T-helper 2 cell treated with Interferon-gamma antibody and Interleukin-4, amounts not matched to agents 100 ng/mL and 5 ng/mL, for 36 hours (primary cell): ENCODE data around the gene SCUBE1. TPM values are rescaled to one million over a fixed set of nuclear protein-coding genes. Genes with fewer than 3 reads are reported as not detected.

Source experiments
- intact Hi-C: fragments of 100-400 bp; cut with micrococcal nuclease; formaldehyde crosslinking; loops from one replicate; pipeline ENCODE4 v1.15.1; 2023
- total RNA-seq: library from RNA; stranded (reverse); gene quantifications from 2 replicates; pipeline ENCODE4 v1.2.3, GENCODE V29; 2022

Gene SCUBE1
- total RNA-seq, 1 donor from 2014 or later: 0.11 TPM

DNA sequence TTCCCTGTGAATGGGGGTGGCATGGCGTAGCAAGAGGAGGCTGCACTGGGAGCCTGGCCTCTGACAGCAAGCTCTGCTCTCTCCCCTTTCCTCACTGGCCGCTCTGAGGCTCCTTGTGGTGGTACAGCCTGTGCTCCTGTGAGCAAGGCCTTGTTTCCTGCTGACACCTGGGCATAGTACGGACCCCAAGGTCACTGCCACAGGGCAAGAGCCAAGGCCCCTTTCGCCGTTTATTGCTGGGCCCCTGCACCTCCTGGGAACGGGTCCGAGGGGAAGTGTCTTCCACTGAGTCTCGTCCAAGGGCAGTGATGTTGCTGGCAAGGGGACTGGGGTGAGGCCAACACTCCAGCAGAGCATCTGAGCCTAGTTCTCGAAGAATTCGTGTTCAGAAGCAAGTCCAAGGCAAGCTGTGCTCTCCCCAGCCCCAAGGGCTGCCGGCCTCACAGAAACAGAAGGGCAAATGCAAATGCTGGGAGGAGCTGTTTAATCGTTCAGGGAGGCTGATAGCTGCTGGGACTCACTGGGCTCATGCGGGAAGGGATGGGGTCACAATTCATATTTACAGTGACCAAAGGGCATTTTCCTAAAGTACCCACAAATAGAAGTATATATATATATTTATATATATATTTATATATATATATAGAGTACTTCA, 140.3 kb downstream of the SCUBE1 start:
- intact Hi-C loops: no loop called here

DNA sequence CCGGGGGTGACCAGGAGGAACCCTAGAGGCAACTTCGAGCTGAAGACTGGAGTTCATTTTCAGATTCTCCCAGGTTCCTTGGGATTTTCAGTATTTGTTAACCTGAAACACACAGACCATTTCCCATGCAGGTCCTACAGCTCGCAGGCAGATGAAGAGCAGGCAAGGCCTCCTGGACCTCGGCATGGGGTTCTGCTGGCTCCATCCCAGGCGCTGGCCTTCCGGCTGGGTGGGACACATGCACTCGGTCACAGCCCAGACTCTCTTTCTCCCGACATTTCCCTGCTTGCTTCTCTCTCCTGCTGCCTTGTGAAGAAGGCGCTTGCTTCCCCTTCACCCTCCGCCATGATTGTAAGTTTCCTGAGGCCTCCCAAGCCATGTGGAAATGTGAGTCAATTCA, 140.8 kb downstream of the SCUBE1 start:
- intact Hi-C loops: no loop called here

DNA sequence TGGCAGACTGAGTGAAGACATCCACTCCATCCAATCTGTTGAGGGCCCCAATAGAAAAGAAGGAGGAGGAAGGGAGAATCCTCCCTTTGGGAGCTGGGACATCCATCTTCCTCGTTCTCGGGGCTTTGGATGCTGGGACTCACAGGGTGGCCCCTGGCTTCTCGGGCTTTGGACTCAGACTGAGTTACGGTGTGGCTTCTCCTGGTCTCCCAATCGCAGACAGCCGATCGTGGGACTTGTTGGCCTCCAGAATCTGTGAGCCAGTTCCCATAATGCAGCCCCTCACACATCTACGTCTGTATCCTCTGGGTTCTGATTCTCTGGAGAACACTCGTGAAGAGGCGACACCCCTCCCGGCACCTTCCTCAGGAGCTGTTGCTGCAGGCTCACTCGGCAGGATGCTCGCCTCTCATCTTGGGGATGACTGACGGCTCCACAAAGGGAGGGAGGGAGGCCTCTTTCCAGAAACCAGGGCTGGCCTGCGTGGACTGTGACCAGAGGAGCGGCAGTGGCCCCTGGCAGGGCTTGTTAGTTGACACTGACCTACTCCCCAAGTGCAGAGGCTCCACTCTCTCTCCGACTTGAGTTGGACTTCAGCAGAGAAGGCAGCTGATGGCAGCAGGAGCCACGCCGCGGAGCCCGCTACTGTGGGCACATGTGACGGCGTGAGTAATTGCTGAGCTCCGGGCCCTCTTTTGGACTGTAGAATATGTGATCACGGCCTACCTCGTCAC, 141.5 kb downstream of the SCUBE1 start:
- intact Hi-C loops: no loop called here

DNA sequence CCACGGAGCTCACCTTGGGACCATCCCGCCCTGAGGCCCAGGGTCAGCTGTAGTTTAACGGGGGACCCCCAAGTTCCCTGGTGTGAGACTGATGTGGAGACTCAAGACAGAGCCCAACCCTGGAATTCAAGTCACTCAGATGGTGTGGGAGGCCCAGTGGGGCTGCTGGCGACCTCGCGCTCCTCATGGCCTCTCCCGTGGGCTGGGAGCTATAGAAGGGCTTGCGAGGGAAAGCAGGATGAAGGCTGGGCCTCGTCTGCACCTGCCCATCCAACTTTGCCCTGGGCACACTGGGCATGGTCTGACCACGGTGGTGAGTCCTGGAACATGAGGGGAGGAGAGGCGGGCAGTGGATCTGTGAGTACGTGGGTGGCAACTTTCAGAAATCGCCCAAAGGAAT, 142.6 kb downstream of the SCUBE1 start:
- intact Hi-C loops: no loop called here

DNA sequence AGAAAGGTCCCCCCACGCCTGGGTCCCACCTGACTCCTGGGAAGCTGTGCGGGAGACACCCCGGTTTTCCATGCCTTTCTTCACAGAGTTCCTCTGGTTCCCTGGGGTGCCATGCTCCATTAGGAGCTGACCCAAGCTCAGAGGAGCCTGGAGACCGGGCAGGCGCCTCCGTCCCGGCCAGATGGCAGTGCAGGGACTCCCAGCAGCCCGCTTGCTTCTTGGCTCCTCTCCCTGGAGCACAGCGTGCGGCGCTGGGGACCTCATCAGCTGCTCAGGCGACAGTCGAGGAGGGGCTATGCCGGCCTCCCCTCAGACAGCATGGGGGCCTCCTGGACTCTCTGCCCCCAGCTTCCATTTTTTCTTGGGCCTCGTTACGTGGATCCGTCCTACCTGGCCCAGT, 143.1 kb downstream of the SCUBE1 start:
- intact Hi-C loops: no loop called here

DNA sequence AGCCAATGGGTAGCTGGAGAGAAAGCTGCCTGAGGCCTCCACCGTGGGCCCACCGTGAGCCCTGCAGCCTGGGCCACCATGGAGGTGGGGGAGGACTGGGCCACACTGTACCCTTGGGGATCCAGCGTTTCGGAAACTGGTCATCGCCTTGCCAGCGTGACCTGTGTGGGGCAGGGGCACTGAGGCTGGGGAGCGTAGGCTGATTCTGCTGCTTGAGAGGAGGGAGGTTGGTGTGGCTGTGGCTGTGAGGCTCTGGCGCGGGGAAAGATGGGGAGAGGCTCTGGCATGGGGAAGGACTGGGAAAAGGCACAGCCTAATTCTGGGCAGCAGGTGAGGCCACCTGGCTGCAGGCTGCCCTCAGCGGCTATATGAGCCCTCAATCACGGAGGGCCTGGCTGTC, 143.6 kb downstream of the SCUBE1 start:
- intact Hi-C loops: no loop called here

DNA sequence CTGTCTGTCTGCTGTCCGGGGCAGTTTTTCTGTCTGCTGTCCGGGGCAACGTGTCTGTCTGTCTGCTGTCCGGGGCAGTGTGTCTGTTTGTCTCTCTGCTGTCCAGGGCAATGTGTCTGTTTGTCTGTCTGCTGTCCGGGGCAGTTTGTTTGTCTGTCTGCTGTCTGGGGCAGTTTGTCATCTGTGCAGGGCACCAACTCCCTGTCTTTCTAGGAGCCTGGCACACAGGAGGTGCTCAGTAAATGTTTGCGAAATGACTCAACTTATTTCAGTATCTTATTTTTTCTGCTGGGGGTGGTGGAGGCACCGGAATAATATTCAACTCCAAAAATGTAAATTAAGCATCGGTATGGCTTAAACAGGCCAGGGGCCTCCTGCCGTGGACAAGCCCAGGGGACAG, 144.2 kb downstream of the SCUBE1 start:
- intact Hi-C loops: no loop called here

DNA sequence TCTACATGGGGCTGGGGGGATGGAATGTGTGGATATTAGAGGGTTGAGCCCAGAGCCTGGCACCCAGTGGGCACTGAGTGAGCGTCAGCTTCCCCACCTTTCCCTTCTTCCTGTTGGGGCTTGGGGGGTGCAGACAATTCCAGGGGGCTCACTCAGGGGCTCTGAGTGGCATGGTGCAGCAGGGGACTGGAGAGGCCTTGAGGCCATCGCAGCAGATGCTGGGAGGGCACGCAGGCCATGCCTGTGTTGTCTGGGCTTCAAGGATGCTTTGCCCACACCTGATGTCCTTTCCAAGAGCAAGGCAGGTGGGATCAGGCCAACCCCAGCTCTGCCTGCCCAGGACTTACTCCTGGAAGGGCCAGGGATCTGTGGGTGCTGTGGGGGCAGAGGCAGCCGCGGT, 145.0 kb downstream of the SCUBE1 start:
- intact Hi-C loops: no loop called here

DNA sequence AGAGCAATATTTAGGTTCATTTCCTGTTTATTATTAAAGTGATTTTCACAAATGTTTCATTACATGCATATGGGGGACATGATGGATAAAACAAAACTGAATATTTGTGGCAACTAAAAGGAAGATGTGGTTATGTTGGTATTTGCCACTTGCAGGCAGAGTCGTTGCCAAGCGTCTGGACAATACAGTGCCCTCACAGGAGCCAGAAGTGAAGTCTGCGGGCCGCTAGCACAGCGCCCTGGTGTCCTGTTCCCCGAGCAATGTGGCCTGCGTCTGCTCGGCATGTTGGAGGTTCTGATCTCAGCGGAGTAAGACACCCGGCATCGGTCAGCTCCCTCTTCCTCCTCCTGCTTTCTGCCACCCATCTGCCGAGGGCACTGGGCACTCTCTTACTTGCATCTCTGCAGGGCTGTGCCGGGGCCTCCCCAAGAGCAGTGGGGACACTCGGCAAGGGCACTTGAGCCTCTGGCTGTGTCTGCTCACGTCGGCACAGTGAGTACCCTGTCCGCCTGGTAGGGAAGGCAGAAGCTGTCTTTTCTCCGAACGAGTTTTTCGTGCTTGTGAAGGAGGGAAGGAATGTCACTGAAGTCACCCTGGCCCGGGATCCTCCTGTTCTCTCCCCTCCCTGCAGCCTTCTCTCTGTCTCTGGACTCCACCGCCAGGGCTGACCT, 145.8 kb downstream of the SCUBE1 start:
- intact Hi-C loops: no loop called here

DNA sequence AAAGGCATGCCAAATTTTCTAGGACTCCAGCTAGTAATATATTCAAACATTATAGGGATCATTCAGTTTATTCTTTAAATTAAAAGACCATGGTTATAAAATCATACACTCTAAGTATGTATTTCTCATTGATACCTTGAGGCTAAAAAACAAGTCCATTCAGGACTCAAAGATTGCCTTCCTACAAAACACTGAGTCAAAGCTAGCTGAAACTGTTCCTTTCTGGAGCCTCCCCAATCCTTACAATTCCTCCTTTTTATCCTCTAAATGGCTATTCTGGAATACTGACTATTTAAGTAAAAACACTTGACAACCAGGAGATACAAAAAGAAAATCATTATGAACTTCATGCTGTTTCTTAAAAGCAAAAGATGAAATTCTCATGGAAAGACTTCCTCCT, 151.3 kb downstream of the SCUBE1 start:
- intact Hi-C loops: no loop called here

DNA sequence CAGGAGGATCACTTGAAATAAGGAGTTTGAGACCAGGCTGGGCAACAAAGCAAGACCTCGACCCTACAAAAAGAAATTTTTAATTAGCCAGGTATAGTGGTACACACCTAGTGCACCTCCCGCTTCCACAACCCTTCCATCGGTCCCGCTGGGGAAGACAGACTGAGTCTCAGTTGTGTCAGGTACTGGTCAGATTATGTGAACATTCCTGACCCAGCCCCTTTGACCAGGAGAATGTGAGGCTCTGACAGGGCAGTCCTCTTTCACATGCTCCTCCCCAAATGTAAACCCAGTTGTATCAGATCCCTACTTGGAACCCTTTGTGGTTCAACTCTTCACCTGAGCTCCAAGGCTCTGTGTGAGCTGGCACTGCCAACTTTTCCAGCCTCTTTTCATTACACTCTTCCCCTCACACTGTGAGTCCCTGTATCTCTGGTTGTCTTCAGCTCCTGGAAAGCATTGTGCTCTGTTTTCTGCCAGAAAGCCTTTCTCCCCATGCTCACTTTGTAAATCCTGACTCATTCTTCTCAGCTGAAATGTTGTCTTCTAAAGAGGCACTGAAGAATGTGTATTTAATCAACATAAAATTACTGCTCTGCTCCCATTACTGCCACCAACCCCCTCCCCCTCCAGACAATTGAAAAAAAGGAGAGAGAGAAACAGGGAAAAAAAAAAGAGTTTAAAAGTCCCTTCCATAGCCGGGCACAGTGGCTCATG, 154.2 kb downstream of the SCUBE1 start:
- intact Hi-C loops: no loop called here

DNA sequence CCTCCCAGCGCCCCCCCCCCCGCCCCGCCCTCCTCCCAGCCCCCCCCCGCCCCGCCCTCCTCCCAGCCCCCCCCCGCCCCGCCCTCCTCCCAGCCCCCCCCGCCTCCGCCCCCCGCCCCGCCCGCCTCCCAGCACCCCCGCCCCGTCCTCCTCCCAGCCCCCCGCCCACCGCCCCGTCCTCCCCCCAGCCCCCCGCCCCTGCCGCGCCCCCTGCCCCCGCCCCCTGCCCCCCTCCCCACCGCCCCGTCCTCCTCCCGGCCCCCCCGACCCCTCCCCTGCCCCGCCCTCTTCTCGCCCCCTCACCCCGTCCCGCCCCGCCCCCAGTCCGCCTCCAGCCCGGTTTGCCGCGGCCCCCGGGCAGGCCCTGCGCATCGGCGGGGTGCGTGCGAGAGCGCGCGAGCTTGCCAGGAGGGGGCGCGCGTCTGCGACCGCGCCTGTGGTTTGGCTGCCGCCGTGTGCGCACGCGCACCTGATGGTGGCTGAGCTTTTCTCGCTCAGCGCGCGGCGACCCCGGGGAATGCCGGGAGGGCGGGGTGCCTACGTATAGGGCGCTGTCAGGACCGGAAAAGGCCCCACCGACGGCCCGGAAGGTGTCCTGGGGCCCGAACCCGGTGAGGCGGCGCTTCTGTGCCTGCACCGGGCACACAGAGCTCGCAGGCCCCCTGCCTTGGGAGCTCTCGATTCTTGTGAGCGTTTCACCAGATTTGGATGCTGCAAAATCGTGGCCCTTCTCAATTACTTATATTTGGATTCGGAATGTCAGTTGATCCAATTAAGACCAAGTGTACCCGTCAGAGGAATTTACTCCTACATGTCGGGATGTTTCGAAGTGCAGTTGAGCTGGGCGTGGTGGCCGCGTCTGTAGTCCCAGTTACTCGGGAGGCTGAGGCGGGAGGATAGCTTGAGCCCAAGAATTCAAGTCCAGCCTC, 155.7 kb downstream of the SCUBE1 start:
- intact Hi-C loops: loop anchor here (2.0 kb wide), 3 partner anchors 37 to 173 kb away; partner anchors contain the start of genes MCAT, PACSIN2 and TSPO

DNA sequence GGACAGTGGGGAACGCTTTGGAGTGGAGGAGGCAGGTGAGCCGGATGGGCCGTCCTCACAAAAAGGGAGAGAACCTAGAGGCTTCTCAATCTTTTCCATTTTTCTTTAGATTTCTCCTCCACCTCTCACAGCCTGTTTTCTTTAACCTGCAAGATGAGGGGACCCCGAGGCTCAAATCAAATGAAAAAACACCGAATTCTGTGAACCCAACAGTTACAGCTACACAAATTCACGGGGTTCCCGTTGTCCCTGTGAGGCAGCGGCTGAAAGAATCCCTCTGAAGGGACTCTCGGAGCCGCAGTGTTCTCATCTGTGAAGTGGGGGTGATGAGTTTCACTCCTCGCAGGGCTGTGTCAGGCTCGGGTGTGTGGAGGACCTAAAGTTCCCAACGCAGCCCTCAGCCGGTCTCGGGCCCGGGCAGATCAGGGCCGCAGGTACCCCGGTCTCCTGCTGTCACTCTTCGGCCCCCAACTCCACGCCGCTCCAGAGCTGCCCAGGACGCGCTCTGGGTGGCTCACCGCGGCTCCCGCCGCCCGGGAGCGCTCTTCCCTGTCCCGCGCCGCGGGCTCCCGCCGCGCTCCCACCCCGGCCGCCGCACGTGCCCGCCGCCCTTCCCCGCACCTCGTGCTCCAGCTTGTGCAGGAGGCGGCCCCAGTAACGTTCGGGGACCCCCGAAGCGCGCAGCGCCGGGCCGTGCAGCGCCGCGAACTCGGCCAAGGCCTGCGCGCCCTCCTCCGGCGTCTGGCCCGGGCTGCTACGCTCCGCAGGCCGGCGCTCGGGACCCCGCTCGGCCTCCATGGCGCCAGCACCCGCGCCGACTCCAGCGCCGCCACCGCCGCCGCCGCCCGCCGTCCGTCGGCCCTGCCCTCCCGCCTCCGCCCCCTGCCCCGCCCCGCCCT, 156.7 kb downstream of the SCUBE1 start, which contains the start of gene TTLL12:
Gene TTLL12, minus strand, starts transcription at position 863 of the 899 bp plus-strand sequence. Its CDS starts 65 bp downstream, at position 798.
- intact Hi-C loops: loop anchor here (2.0 kb wide), 3 partner anchors 36 to 172 kb away; partner anchors contain the start of genes MCAT, PACSIN2 and TSPO

DNA sequence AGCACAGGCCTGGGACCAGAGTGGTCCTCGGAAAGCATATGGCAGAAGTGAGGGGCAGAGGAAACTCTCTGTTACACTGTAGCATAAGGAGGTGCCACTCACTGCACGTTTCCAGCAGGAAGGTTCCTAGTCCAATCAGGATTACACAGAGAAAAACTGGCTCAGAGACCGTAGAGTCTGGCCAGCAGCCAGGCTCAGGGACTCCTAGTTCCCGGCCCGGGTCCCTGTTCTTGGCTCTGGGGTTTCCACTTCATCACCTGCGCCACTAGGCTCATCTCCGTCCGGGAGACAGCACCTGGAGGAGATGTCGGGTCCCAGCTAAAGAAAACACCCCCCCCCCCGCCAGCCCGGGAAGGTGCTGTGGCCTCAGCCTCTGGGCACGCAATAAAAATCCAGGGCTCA, 157.3 kb downstream of the SCUBE1 start:
- intact Hi-C loops: loop anchor here (2.0 kb wide), 3 partner anchors 35 to 171 kb away; partner anchors contain the start of genes MCAT, PACSIN2 and TSPO

DNA sequence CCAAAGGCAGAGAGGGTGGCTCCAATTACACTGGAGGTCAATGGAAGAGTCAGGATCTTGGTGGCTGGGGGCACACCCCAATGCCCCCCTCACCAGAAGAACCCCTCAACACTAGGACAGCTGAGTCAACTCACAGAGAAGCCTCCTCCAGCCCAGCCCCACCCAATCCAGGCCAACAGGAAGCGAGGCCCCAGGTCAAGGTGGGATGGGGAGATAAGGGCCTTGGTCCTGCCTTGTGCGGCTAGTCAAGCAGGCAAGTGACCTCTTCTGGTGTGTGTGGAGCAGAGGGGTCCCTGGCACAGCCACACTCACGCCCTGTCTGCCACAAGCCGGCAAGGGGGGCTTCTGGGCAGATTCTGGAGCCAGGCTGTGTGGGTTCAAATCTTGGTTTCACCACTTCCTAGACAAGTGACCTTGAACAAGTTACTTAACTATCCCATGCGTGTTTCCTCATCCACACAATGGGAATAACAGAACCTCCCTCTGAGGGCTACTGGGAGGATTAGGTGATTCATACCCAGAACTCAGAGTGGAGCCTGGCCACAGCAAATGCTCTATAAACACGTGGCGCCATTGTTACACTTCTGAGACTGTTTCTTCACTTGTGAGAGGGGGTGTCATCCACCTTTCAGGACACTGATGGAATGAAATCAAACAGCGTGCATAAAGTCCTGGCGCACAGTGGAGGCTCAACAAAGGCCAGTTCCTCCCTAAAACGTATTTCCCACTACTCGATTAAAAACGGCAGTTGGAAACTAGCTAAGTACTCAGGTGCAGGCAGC, 159.5 kb downstream of the SCUBE1 start:
- intact Hi-C loops: no loop called here

DNA sequence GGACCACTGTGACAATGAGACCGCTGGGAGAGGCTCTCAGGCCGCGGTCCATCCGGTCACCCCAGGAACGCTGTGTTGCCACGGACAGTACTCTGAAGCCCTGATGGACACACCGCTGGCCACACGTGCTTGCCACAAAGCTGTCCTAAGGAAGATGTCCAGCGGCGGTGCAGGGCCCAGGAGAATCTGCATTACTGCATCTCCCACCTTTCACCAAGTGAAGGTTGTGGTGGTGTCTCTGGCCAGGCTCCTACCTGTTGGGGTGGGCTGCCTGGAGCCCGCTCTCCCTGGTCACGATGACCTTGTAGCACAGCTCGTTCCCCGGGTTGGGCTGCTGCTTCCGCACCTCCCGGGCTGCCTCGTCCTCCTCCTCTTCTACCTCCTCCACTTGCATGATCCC, 160.4 kb downstream of the SCUBE1 start:
- intact Hi-C loops: no loop called here

DNA sequence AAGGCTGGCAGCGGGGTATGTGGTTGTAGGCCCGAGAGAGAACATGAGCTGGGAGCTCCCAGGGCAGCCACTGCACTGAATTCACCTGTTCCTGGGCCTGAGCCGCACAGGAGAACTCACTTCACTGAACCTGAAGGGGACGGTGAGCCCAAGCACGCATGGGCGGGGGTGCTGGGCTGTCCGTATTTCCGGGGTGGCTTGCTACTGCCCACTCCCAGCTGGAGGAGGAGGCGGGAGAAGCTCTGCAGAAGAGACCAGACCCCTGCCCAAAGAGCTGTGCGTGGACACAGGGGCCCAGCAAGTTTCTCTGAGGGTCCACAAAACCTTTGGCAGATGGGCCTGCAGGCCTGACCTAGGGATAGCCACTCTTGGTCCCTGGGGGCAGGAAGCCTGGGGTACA, 161.1 kb downstream of the SCUBE1 start:
- intact Hi-C loops: no loop called here

DNA sequence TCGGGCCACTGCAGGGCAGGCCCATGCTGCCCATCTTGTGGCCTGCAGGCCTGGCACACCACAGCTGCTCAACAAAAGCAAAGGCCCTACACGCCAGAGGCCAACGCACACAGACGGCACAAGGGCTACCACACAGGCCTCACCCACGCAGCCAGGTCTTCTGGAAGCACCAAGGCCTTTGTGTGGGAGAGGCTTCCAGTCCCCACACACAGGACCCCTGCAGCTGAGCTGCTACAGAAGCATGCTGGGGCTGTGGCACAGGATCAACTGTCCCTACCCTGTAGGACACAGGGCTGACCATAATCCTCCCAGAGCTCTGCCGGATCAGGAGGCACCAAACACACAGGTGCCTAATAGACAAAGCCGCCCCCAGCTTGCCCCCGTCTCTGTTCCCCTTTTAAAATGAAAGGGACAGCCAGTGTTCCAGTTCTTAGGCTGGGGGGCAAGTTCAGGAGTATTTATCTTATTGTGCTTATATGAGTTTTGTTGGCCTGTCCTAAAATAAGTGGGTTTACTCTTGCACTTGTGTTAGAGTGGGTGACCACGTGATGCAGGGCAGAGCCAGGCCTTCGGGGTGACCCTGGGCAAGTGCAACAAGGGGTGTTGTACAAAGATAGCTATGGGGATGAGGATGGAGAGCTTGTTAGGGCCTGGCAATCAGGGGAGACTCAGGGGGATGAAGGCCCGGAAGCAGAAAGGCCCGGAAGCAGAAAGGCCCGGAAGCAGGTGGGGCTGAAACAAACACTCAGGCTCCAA, 161.7 kb downstream of the SCUBE1 start:
- intact Hi-C loops: no loop called here
